ENCODE measurements around the gene SRXN1. TPM values are rescaled to one million over a fixed set of nuclear protein-coding genes. Genes with fewer than 3 reads are reported as not detected.

The SRXN1 gene
- total and polyA plus RNA-seq, 2 donors (not counting 3 experiments of a cell fraction or from before 2014, with no cell fraction given): 19.3 to 24.9 TPM

- Histone ChIP-seq H3K9me1 (replicated peaks; ENCODE audit: control insufficient read depth, extremely low read depth, insufficient read depth, low read length) (no peaks in the 10 kb centered on the region), H3K9me3 (replicated peaks; ENCODE audit: control insufficient read depth, insufficient read depth, low read length) (no peaks in the 10 kb centered on the region), H2AFZ (ENCODE audit: low read depth, low read length) (no peak overlapping the region), H3K27ac (ENCODE audit: insufficient read depth, low read depth, low read length) (no peak overlapping the region), H4K20me1 (replicated peaks; ENCODE audit: control insufficient read depth, extremely low read depth, insufficient read depth, low read length) (no peaks in the 10 kb centered on the region), H3K79me2 (ENCODE audit: control insufficient read depth, insufficient read depth, low read length) (no peaks in the 10 kb centered on the region), H3K4me3 (replicated peaks in 1 of 3; ENCODE audit: insufficient read depth in 1 of 3, low read depth in 1 of 3, low read length in 3 of 3) (no peak overlapping the region), H3K36me3 (ENCODE audit: control insufficient read depth in 2 of 2, extremely low read depth in 1 of 2, insufficient read depth in 2 of 2, low read length in 2 of 2) (no peaks in the 10 kb centered on the region), H3K4me1 (ENCODE audit: control insufficient read depth, extremely low read depth, insufficient read depth, low read length) (no peaks in the 10 kb centered on the region), H3K4me2 (ENCODE audit: insufficient read depth, low read length) (no peak overlapping the region), H3K9ac (replicated peaks; ENCODE audit: extremely low read depth, insufficient read depth, low read length) (no peak overlapping the region), H3K27me3 (ENCODE audit: control insufficient read depth in 2 of 2, insufficient read depth in 2 of 2, low read length in 2 of 2) (peaks cover 2 to 10% of the 10 kb centered on the region in 2 experiments)
- TF ChIP-seq CTCF (IDR thresholded peaks at IDR 0.05; ENCODE audit: extremely low read depth in 1 of 2, insufficient read depth in 1 of 2, low read depth in 1 of 2, low read length in 2 of 2): no peak
- TF ChIP-seq EZH2 (IDR thresholded peaks at IDR 0.05; ENCODE audit: borderline replicate concordance, low read depth, low read length, severe bottlenecking): no peak
- TF ChIP-seq POLR2AphosphoS5 (IDR thresholded peaks at IDR 0.05; ENCODE audit: insufficient read depth, low read depth, low read length): no peak
- no peak for TF ChIP-seq POLR2A (IDR thresholded peaks at IDR 0.05; ENCODE audit: low read depth, low read length)
- TF ChIP-seq GATA2 (IDR thresholded peaks at IDR 0.05; ENCODE audit: insufficient read depth, insufficient read length, low read depth, low read length): no peak
- no peak for TF ChIP-seq JUN (IDR thresholded peaks at IDR 0.05; ENCODE audit: borderline replicate concordance, insufficient read depth, insufficient read length, low read depth)
- no peak for TF ChIP-seq MAX (IDR thresholded peaks at IDR 0.05; ENCODE audit: insufficient read depth, insufficient read length)
- TF ChIP-seq MYC (IDR thresholded peaks at IDR 0.05; ENCODE audit: low read depth, low read length): no peak
- no peak for TF ChIP-seq FOS (IDR thresholded peaks at IDR 0.05; ENCODE audit: borderline replicate concordance, insufficient read depth, low read length)
- ChIA-PET POLR2A (no interaction called here), CTCF (no interaction called here)
- dilution Hi-C loops (cut with MboI; ENCODE audit: extremely low pct_ligation_motif_present, low sequenced_read_pairs): no loop called here
- intact Hi-C loops (cut with micrococcal nuclease): no loop called here
- DNase-seq (ENCODE audit: low read depth, low spot score) (no peak), FAIRE-seq (no peak)
- BruUV-seq (replicated peaks): no TSS peak
Measured at GRCh38 chr20:689348-689747, 36.3 kb upstream of the SRXN1 start.
